Activated T-cell treated with anti-CD3 and anti-CD28 coated beads for 48 hours (primary cell): ENCODE results near the gene LRP1.

Experiments used
- DNase-seq: peaks from one replicate; pipeline ENCODE4 v3.0.0-alpha.2; 2020; ENCODE audit warnings: low read depth

The LRP1 gene

GRCh38 chr12:57127726-57128518 lies at the start of gene LRP1:
Gene LRP1 (plus strand): TSS chr12:57128483. CDS start chr12:57128965, 482 bp downstream.
- peak; percentile 69 for DNase-seq

GRCh38 chr12:57078519-57079404 lies 49.5 kb upstream of the LRP1 start, which contains the start of gene NEMP1:
Gene NEMP1 (minus strand): TSS chr12:57078791. CDS start chr12:57078745, 46 bp downstream.
- DNase-seq: peak; percentile 90

GRCh38 chr12:57079821-57080220 lies 48.5 kb upstream of the LRP1 start:
- no peak for DNase-seq

GRCh38 chr12:57080855-57081254 lies 47.4 kb upstream of the LRP1 start:
- no peak for DNase-seq

GRCh38 chr12:57085999-57086492 lies 42.2 kb upstream of the LRP1 start:
- peak; percentile 36 for DNase-seq

- peak; percentile 39 for DNase-seq
These were observed 41.7 kb upstream of the LRP1 start for GRCh38 chr12:57086493-57087009.

- DNase-seq: peak; percentile 90
These were observed 41.1 kb upstream of the LRP1 start for GRCh38 chr12:57087010-57087690.

GRCh38 chr12:57087691-57088353 lies 40.5 kb upstream of the LRP1 start:
- peak; percentile 82 for DNase-seq

- peak; percentile 85 for DNase-seq
These were observed 39.7 kb upstream of the LRP1 start, which contains the start of gene NAB2 for GRCh38 chr12:57088354-57089270. Gene NAB2 (plus strand): TSS chr12:57089114. CDS start chr12:57089272, 158 bp downstream.

- DNase-seq: peak; percentile 50
These were observed 38.7 kb upstream of the LRP1 start for GRCh38 chr12:57089271-57090245.

GRCh38 chr12:57090490-57090889 lies 37.8 kb upstream of the LRP1 start:
- DNase-seq: no peak

GRCh38 chr12:57090924-57091637 lies 37.2 kb upstream of the LRP1 start:
- DNase-seq: no peak

- DNase-seq: no peak
These were observed 36.4 kb upstream of the LRP1 start for GRCh38 chr12:57091638-57092528.

- DNase-seq: no peak
These were observed 35.8 kb upstream of the LRP1 start for GRCh38 chr12:57092529-57092862.

GRCh38 chr12:57092876-57093414 lies 35.3 kb upstream of the LRP1 start:
- no peak for DNase-seq

GRCh38 chr12:57093415-57094207 lies 34.7 kb upstream of the LRP1 start:
- peak; percentile 65 for DNase-seq
